ENCODE data around the gene PIGX.

Gene PIGX

GRCh38 chr3:196670339-196670738 is 41.8 kb upstream of the PIGX start:
- TF ChIP-seq, protein P1, sequence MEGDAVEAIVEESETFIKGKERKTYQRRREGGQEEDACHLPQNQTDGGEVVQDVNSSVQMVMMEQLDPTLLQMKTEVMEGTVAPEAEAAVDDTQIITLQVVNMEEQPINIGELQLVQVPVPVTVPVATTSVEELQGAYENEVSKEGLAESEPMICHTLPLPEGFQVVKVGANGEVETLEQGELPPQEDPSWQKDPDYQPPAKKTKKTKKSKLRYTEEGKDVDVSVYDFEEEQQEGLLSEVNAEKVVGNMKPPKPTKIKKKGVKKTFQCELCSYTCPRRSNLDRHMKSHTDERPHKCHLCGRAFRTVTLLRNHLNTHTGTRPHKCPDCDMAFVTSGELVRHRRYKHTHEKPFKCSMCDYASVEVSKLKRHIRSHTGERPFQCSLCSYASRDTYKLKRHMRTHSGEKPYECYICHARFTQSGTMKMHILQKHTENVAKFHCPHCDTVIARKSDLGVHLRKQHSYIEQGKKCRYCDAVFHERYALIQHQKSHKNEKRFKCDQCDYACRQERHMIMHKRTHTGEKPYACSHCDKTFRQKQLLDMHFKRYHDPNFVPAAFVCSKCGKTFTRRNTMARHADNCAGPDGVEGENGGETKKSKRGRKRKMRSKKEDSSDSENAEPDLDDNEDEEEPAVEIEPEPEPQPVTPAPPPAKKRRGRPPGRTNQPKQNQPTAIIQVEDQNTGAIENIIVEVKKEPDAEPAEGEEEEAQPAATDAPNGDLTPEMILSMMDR (IDR thresholded peaks at IDR 0.05; ENCODE audit: low read depth, low read length, missing control alignments): no peak
- no peak overlapping the region for H3K4me3 ChIP-seq (ENCODE audit: low read depth, low read length)
- H3K36me3 ChIP-seq (replicated peaks): no peaks in the 10 kb centered on the region
- in situ Hi-C loops (cut with HindIII; ENCODE audit: low pct_ligation_motif_present, low sequenced_read_pairs): no loop called here
- DNase-seq: no peak
- no peak overlapping the region for H3K27ac ChIP-seq
- no peaks in the 10 kb centered on the region for H3K27me3 ChIP-seq (replicated peaks)

- in situ Hi-C loops (cut with HindIII; ENCODE audit: low pct_ligation_motif_present, low sequenced_read_pairs): no loop called here
- TF ChIP-seq, protein P1 (IDR thresholded peaks at IDR 0.05; ENCODE audit: low read depth, low read length, missing control alignments): no peak
- no peak for DNase-seq
- Histone ChIP-seq H3K27me3 (replicated peaks) (peaks cover 4% of the 10 kb centered on the region), H3K4me3 (ENCODE audit: low read depth, low read length) (no peak overlapping the region), H3K36me3 (replicated peaks) (no peaks in the 10 kb centered on the region), H3K27ac (no peak overlapping the region)
These were observed 38.5 kb upstream of the PIGX start for GRCh38 chr3:196673632-196674031.

DNA sequence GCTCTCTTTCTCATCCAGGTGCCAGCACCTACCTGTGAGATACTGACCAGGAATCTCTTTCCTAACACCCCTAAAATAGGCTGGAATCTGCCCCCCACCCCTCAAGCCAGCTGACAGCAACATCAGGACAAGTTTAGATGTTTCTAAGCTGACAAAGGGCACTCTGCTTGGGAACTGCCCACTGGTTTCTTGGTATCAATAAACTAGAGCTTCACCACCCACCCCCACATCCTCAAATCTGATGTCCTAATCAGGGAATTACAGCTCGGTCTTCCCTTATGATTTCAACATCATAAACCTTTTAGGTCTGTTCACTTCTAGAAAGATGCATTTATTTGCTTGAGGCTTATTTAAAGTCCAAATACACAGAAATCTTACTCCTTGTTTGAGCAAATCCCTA is 34.8 kb upstream of the PIGX start:
- DNase-seq: no peak
- in situ Hi-C loops (cut with HindIII; ENCODE audit: low pct_ligation_motif_present, low sequenced_read_pairs): no loop called here
- no peaks in the 10 kb centered on the region for H3K36me3 ChIP-seq (replicated peaks)
- H3K27me3 ChIP-seq (replicated peaks): peaks cover 4% of the 10 kb centered on the region
- TF ChIP-seq, protein P1 (IDR thresholded peaks at IDR 0.05; ENCODE audit: low read depth, low read length, missing control alignments): no peak
- H3K27ac ChIP-seq: no peak overlapping the region
- no peak overlapping the region for H3K4me3 ChIP-seq (ENCODE audit: low read depth, low read length)

GRCh38 chr3:196677931-196678330 is 34.2 kb upstream of the PIGX start:
- TF ChIP-seq, protein P1 (IDR thresholded peaks at IDR 0.05; ENCODE audit: low read depth, low read length, missing control alignments): no peak
- Histone ChIP-seq H3K4me3 (ENCODE audit: low read depth, low read length) (no peak overlapping the region), H3K27ac (no peak overlapping the region), H3K36me3 (replicated peaks) (no peaks in the 10 kb centered on the region), H3K27me3 (replicated peaks) (peaks cover 4% of the 10 kb centered on the region)
- DNase-seq: no peak
- in situ Hi-C loops (cut with HindIII; ENCODE audit: low pct_ligation_motif_present, low sequenced_read_pairs): no loop called here

DNA sequence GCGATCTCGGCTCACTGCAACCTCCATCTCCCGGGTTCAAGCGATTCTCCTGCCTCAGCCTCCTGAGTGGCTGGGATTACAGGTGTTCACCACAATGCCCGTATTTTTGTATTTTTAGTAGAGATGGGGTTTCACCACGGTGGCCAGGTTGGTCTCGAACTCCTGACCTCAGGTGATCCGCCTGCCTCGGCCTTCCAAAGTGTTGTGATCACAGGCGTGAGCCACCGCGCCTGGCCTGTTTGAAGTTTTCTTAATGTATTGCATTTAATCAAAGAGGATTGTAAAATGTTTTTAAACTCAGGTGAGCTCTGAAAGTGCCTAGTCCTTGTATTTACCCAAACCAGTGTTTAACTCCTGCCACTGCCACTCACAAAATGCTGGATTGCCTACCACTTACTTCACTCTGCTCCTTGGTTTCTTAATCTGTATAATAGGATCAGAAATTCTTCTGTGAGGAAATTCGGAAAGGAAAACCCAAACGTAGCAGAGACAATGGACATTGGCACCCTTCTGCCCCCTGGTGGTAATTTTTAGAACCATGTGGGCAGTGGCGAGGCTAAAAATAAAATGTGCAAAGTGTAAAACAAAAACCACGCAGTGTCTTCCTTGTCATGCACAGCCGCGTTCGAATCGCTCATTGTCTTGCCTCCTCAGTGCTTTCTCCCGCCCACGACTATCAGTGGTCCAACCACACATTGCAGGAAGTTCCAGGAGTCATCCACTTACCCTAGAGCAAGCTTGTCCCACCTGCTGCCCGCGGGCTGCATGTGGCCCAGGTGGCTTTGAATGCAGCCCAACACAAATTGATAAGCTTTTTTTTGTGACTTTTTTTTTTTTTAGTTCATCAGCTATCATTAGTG is 27.4 kb upstream of the PIGX start:
- in situ Hi-C loops (cut with HindIII; ENCODE audit: low pct_ligation_motif_present, low sequenced_read_pairs): no loop called here
- TF ChIP-seq, protein P1 (IDR thresholded peaks at IDR 0.05; ENCODE audit: low read depth, low read length, missing control alignments): peak; percentile 84
- Histone ChIP-seq H3K36me3 (replicated peaks) (no peaks in the 10 kb centered on the region), H3K27ac (no peak overlapping the region), H3K4me3 (ENCODE audit: low read depth, low read length) (no peak overlapping the region), H3K27me3 (replicated peaks) (no peaks in the 10 kb centered on the region)
- peak; percentile 60 for DNase-seq

Data from brain microvascular endothelial cell (primary cell).